Measurements from ENCODE around the gene ACTR3. TPM values are rescaled to one million over a fixed set of nuclear protein-coding genes. Genes with fewer than 3 reads are reported as not detected.

The ACTR3 gene
- total RNA-seq, 1 donor = 315 TPM

DNA sequence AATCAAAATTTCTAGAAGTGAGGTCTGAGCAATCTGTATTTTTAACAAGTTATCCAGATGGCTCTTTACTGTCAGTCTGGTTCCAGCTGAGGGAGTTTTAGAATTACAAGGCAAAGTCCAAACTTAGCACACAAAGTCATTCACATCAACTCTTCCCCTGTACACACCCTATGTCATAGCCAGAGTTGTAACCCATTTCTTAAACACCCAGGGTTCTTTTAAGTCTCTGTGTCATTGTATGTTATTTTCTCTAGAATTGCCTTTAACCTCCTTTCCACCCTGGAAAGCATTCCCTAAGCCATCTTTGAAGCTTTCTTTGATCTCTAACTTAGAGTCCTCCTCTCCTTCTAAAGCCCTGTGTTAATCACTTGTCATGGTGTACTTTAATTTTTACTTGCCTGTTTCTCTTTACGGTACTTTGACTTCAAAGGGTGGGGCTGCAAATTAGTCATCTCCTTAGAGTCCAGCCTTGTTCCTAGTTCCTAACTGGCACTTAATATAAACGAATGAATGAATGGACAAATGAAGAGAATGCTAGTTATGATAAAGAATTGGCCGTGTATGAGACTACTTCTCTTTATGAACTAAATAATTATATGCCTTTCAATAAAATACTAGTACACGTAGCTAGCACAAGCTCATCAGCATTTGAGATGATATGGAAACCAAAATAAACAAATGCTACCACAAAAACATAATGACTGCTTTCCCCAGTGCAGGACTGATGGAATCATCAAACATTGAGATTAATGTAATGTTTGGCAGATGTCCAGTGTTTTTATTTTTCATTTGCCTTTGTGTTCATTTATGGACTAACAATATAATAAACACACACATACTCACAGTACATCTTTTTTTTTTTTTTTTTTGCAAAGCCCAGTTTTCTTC, 11.9 kb upstream of the ACTR3 start:
- TF ChIP-seq, protein P1, sequence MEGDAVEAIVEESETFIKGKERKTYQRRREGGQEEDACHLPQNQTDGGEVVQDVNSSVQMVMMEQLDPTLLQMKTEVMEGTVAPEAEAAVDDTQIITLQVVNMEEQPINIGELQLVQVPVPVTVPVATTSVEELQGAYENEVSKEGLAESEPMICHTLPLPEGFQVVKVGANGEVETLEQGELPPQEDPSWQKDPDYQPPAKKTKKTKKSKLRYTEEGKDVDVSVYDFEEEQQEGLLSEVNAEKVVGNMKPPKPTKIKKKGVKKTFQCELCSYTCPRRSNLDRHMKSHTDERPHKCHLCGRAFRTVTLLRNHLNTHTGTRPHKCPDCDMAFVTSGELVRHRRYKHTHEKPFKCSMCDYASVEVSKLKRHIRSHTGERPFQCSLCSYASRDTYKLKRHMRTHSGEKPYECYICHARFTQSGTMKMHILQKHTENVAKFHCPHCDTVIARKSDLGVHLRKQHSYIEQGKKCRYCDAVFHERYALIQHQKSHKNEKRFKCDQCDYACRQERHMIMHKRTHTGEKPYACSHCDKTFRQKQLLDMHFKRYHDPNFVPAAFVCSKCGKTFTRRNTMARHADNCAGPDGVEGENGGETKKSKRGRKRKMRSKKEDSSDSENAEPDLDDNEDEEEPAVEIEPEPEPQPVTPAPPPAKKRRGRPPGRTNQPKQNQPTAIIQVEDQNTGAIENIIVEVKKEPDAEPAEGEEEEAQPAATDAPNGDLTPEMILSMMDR (IDR thresholded peaks at IDR 0.05; ENCODE audit: extremely low read depth, low read depth, low read length) = no peak
- no peak overlapping the region for H3K4me3 ChIP-seq (ENCODE audit: insufficient read depth, low read length)
- peaks cover 7% of the 10 kb centered on the region for H3K4me1 ChIP-seq (ENCODE audit: insufficient read depth, low read length)
- H2AFZ ChIP-seq (ENCODE audit: low read length) = peak overlapping the region; percentile 49
- H3K79me2 ChIP-seq (ENCODE audit: insufficient read depth, low read length) = no peaks in the 10 kb centered on the region
- peak overlapping the region; percentile 41 for H3K4me2 ChIP-seq (ENCODE audit: insufficient read depth, low read length)
- H3K36me3 ChIP-seq (ENCODE audit: insufficient read depth, low read length) = no peaks in the 10 kb centered on the region
- no peaks in the 10 kb centered on the region for H3K27me3 ChIP-seq (ENCODE audit: insufficient read depth, low read length)
- peak; percentile 51 for DNase-seq (ENCODE audit: insufficient read length, low spot score, missing footprints)
- peak overlapping the region; percentile 18 for H3K27ac ChIP-seq (ENCODE audit: low read depth, low read length)
- no peaks in the 10 kb centered on the region for H3K9me3 ChIP-seq (ENCODE audit: low read depth, low read length)
- no peaks in the 10 kb centered on the region for H4K20me1 ChIP-seq (ENCODE audit: insufficient read depth, low read length)

DNA sequence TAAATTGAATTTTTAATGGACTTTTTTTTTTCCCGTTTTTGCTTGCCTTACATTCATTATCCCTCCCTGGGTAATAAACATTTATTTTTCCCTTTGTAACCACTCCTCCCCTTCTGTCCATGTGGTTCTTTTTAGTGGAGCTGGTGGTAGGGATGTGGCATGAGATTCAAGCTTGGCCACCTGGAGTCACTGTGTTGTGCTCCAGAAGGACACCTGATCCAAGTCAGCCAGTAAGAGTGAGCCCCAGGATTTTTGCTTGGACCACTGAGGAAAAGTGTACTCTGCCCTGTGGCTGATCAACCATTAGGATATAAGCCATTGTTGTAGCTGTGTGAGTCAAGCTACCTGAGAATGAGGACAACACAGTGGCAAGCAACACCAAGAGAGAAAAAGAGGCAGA, 11.1 kb upstream of the ACTR3 start:
- Histone ChIP-seq H3K9me3 (ENCODE audit: low read depth, low read length) (no peaks in the 10 kb centered on the region), H4K20me1 (ENCODE audit: insufficient read depth, low read length) (no peaks in the 10 kb centered on the region), H3K27me3 (ENCODE audit: insufficient read depth, low read length) (no peaks in the 10 kb centered on the region), H3K79me2 (ENCODE audit: insufficient read depth, low read length) (no peaks in the 10 kb centered on the region), H2AFZ (ENCODE audit: low read length) (no peak overlapping the region), H3K4me3 (ENCODE audit: insufficient read depth, low read length) (no peak overlapping the region), H3K4me2 (ENCODE audit: insufficient read depth, low read length) (no peak overlapping the region), H3K4me1 (ENCODE audit: insufficient read depth, low read length) (peaks cover 7% of the 10 kb centered on the region), H3K36me3 (ENCODE audit: insufficient read depth, low read length) (no peaks in the 10 kb centered on the region), H3K27ac (ENCODE audit: low read depth, low read length) (no peak overlapping the region)
- no peak for DNase-seq (ENCODE audit: insufficient read length, low spot score, missing footprints)
- TF ChIP-seq, protein P1 (IDR thresholded peaks at IDR 0.05; ENCODE audit: extremely low read depth, low read depth, low read length) = no peak

DNA sequence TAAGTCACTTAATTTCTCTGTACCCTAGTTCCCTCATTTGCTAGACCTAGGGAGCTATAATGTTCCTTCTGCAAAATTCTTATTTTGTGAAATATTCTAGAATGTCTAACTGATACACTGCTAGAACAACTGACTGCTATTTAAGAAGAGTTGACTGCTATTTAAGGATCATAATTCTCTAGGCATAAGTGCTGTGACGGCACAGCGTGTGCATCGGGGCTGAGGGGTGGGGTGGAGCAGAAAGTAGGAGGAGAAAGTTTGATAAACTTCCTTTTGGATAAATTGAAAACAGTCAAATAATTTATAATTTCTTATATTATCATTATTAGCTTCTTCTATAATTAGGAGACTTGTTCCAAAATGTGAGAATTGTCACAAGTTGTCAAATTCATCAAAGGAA, 10.4 kb upstream of the ACTR3 start:
- H3K27ac ChIP-seq (ENCODE audit: low read depth, low read length) = no peak overlapping the region
- H3K27me3 ChIP-seq (ENCODE audit: insufficient read depth, low read length) = no peaks in the 10 kb centered on the region
- no peak for DNase-seq (ENCODE audit: insufficient read length, low spot score, missing footprints)
- TF ChIP-seq, protein P1 (IDR thresholded peaks at IDR 0.05; ENCODE audit: extremely low read depth, low read depth, low read length) = no peak
- H2AFZ ChIP-seq (ENCODE audit: low read length) = no peak overlapping the region
- H4K20me1 ChIP-seq (ENCODE audit: insufficient read depth, low read length) = no peaks in the 10 kb centered on the region
- peaks cover under 1% of the 10 kb centered on the region for H3K79me2 ChIP-seq (ENCODE audit: insufficient read depth, low read length)
- no peaks in the 10 kb centered on the region for H3K9me3 ChIP-seq (ENCODE audit: low read depth, low read length)
- H3K36me3 ChIP-seq (ENCODE audit: insufficient read depth, low read length) = no peaks in the 10 kb centered on the region
- H3K4me2 ChIP-seq (ENCODE audit: insufficient read depth, low read length) = no peak overlapping the region
- H3K4me3 ChIP-seq (ENCODE audit: insufficient read depth, low read length) = no peak overlapping the region
- peaks cover 7% of the 10 kb centered on the region for H3K4me1 ChIP-seq (ENCODE audit: insufficient read depth, low read length)

DNA sequence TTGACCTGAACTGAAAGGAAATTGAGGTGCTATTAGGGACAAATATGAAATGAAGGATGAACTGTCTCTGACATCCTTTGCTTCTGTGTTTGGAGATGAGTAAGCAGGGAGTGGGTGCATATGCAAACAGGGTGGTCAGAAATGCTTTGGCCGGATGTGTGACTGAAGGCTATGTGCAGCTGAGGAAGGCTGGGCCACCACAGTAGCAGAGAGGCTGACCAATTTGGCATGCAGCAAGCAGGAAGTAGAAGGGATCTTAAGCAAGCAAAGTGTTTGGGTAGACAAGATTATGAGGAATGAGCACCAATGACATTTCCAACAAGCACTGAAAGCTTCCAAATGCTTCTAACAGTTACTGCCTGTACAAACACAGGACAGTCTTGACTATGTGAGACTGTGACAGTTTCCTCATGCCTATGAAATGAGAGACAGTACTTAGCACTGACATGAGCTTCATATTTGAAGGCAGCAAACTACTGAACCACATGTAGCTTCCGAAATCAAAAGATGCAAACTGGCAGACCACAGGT, 3.3 kb upstream of the ACTR3 start:
- Histone ChIP-seq H3K9me3 (ENCODE audit: low read depth, low read length) (no peaks in the 10 kb centered on the region), H3K36me3 (ENCODE audit: insufficient read depth, low read length) (no peaks in the 10 kb centered on the region), H3K4me2 (ENCODE audit: insufficient read depth, low read length) (peak overlapping the region; percentile 80), H3K27me3 (ENCODE audit: insufficient read depth, low read length) (no peaks in the 10 kb centered on the region), H3K4me1 (ENCODE audit: insufficient read depth, low read length) (peaks cover 31% of the 10 kb centered on the region), H3K79me2 (ENCODE audit: insufficient read depth, low read length) (peaks cover 47% of the 10 kb centered on the region), H3K4me3 (ENCODE audit: insufficient read depth, low read length) (peak overlapping the region; percentile 45), H2AFZ (ENCODE audit: low read length) (peak overlapping the region; percentile 7), H4K20me1 (ENCODE audit: insufficient read depth, low read length) (no peaks in the 10 kb centered on the region), H3K27ac (ENCODE audit: low read depth, low read length) (peak overlapping the region; percentile 44)
- TF ChIP-seq, protein P1 (IDR thresholded peaks at IDR 0.05; ENCODE audit: extremely low read depth, low read depth, low read length) = no peak
- peak; percentile 87 for DNase-seq (ENCODE audit: insufficient read length, low spot score, missing footprints)
